ENCODE results near the gene DDX53.

DDX53 gene

GRCh38 chrX:22999696-23000223 is at the start of gene DDX53:
Gene DDX53, plus strand, starts transcription at chrX:22999960. Its CDS starts 98 bp downstream, at chrX:23000058.
- no peaks in the 10 kb centered on the region for H3K9me3 Mint-ChIP-seq
- intact Hi-C loops (cut with micrococcal nuclease) = no loop called here
- no peaks in the 10 kb centered on the region for H3K27me3 Mint-ChIP-seq
- H3K4me3 Mint-ChIP-seq = no peak within 1 kb of the TSS
- no peaks in the 10 kb centered on the region for H3K4me1 Mint-ChIP-seq (ENCODE audit: low read depth)
- no peak within 1 kb of the TSS for H3K27ac Mint-ChIP-seq
- H3K36me3 Mint-ChIP-seq (ENCODE audit: low read depth) = no peaks in the 10 kb centered on the region

GRCh38 chrX:22950269-22951266 is 49.2 kb upstream of the DDX53 start:
- peaks cover 15% of the 10 kb centered on the region for H3K4me1 Mint-ChIP-seq (ENCODE audit: low read depth)
- no peaks in the 10 kb centered on the region for H3K9me3 Mint-ChIP-seq
- intact Hi-C loops (cut with micrococcal nuclease) = no loop called here
- H3K36me3 Mint-ChIP-seq (ENCODE audit: low read depth) = no peaks in the 10 kb centered on the region
- H3K4me3 Mint-ChIP-seq = no peak overlapping the region
- peaks cover 2% of the 10 kb centered on the region for H3K27me3 Mint-ChIP-seq
- no peak overlapping the region for H3K27ac Mint-ChIP-seq

- Mint-ChIP-seq H3K27me3 (peaks cover 2% of the 10 kb centered on the region), H3K27ac (no peak overlapping the region), H3K9me3 (no peaks in the 10 kb centered on the region), H3K4me1 (ENCODE audit: low read depth) (peaks cover 15% of the 10 kb centered on the region), H3K4me3 (no peak overlapping the region), H3K36me3 (ENCODE audit: low read depth) (no peaks in the 10 kb centered on the region)
- intact Hi-C loops (cut with micrococcal nuclease) = no loop called here
These were observed 47.8 kb upstream of the DDX53 start for GRCh38 chrX:22952010-22952409.

GRCh38 chrX:22958250-22958649 is 41.5 kb upstream of the DDX53 start:
- Mint-ChIP-seq H3K27ac (no peak overlapping the region), H3K36me3 (ENCODE audit: low read depth) (no peaks in the 10 kb centered on the region)
- intact Hi-C loops (cut with micrococcal nuclease) = no loop called here

GRCh38 chrX:22959204-22959920 is 40.4 kb upstream of the DDX53 start:
- Mint-ChIP-seq H3K27me3 (no peaks in the 10 kb centered on the region), H3K36me3 (ENCODE audit: low read depth) (no peaks in the 10 kb centered on the region), H3K9me3 (no peaks in the 10 kb centered on the region), H3K27ac (no peak overlapping the region), H3K4me1 (ENCODE audit: low read depth) (no peaks in the 10 kb centered on the region), H3K4me3 (no peak overlapping the region)
- intact Hi-C loops (cut with micrococcal nuclease) = no loop called here

More at GRCh38 chrX:22958250-22958649, 41.5 kb upstream of the DDX53 start:
- H3K4me3 Mint-ChIP-seq = no peak overlapping the region
- no peaks in the 10 kb centered on the region for H3K27me3 Mint-ChIP-seq
- no peaks in the 10 kb centered on the region for H3K4me1 Mint-ChIP-seq (ENCODE audit: low read depth)
- H3K9me3 Mint-ChIP-seq = no peaks in the 10 kb centered on the region

- intact Hi-C loops (cut with micrococcal nuclease) = no loop called here
- H3K36me3 Mint-ChIP-seq (ENCODE audit: low read depth) = no peaks in the 10 kb centered on the region
- H3K9me3 Mint-ChIP-seq = no peaks in the 10 kb centered on the region
- H3K27me3 Mint-ChIP-seq = no peaks in the 10 kb centered on the region
- no peaks in the 10 kb centered on the region for H3K4me1 Mint-ChIP-seq (ENCODE audit: low read depth)
- H3K4me3 Mint-ChIP-seq = no peak overlapping the region
- H3K27ac Mint-ChIP-seq = no peak overlapping the region
These were observed 36.6 kb upstream of the DDX53 start for GRCh38 chrX:22963196-22963595.

- Mint-ChIP-seq H3K27ac (no peak overlapping the region), H3K4me3 (no peak overlapping the region), H3K9me3 (no peaks in the 10 kb centered on the region), H3K36me3 (ENCODE audit: low read depth) (no peaks in the 10 kb centered on the region), H3K4me1 (ENCODE audit: low read depth) (no peaks in the 10 kb centered on the region), H3K27me3 (no peaks in the 10 kb centered on the region)
- intact Hi-C loops (cut with micrococcal nuclease) = no loop called here
These were observed 31.3 kb upstream of the DDX53 start for GRCh38 chrX:22968494-22968893.

GRCh38 chrX:22969411-22969810 is 30.3 kb upstream of the DDX53 start:
- no peak overlapping the region for H3K4me3 Mint-ChIP-seq
- H3K27me3 Mint-ChIP-seq = no peaks in the 10 kb centered on the region
- H3K9me3 Mint-ChIP-seq = no peaks in the 10 kb centered on the region
- H3K4me1 Mint-ChIP-seq (ENCODE audit: low read depth) = no peaks in the 10 kb centered on the region
- no peak overlapping the region for H3K27ac Mint-ChIP-seq
- no peaks in the 10 kb centered on the region for H3K36me3 Mint-ChIP-seq (ENCODE audit: low read depth)
- intact Hi-C loops (cut with micrococcal nuclease) = no loop called here

- Mint-ChIP-seq H3K9me3 (no peaks in the 10 kb centered on the region), H3K4me3 (no peak overlapping the region)
- intact Hi-C loops (cut with micrococcal nuclease) = no loop called here
These were observed 28.9 kb upstream of the DDX53 start for GRCh38 chrX:22970861-22971260.

GRCh38 chrX:22974616-22975015 is 25.1 kb upstream of the DDX53 start:
- no peak overlapping the region for H3K27ac Mint-ChIP-seq
- no peaks in the 10 kb centered on the region for H3K27me3 Mint-ChIP-seq
- no peaks in the 10 kb centered on the region for H3K4me1 Mint-ChIP-seq (ENCODE audit: low read depth)
- no peaks in the 10 kb centered on the region for H3K9me3 Mint-ChIP-seq
- no peak overlapping the region for H3K4me3 Mint-ChIP-seq
- no peaks in the 10 kb centered on the region for H3K36me3 Mint-ChIP-seq (ENCODE audit: low read depth)
- intact Hi-C loops (cut with micrococcal nuclease) = no loop called here

More at GRCh38 chrX:22970861-22971260, 28.9 kb upstream of the DDX53 start:
- Mint-ChIP-seq H3K27me3 (no peaks in the 10 kb centered on the region), H3K36me3 (ENCODE audit: low read depth) (no peaks in the 10 kb centered on the region), H3K4me1 (ENCODE audit: low read depth) (no peaks in the 10 kb centered on the region), H3K27ac (no peak overlapping the region)

- intact Hi-C loops (cut with micrococcal nuclease) = no loop called here
These were observed 24.0 kb upstream of the DDX53 start for GRCh38 chrX:22975786-22976185.

GRCh38 chrX:22985958-22986357 is 13.8 kb upstream of the DDX53 start:
- H3K27ac Mint-ChIP-seq = no peak overlapping the region
- H3K36me3 Mint-ChIP-seq (ENCODE audit: low read depth) = no peaks in the 10 kb centered on the region
- no peaks in the 10 kb centered on the region for H3K4me1 Mint-ChIP-seq (ENCODE audit: low read depth)
- no peak overlapping the region for H3K4me3 Mint-ChIP-seq
- intact Hi-C loops (cut with micrococcal nuclease) = no loop called here
- no peaks in the 10 kb centered on the region for H3K27me3 Mint-ChIP-seq
- no peaks in the 10 kb centered on the region for H3K9me3 Mint-ChIP-seq

More at GRCh38 chrX:22975786-22976185, 24.0 kb upstream of the DDX53 start:
- no peak overlapping the region for H3K4me3 Mint-ChIP-seq
- H3K27ac Mint-ChIP-seq = no peak overlapping the region
- H3K4me1 Mint-ChIP-seq (ENCODE audit: low read depth) = no peaks in the 10 kb centered on the region
- no peaks in the 10 kb centered on the region for H3K27me3 Mint-ChIP-seq
- H3K9me3 Mint-ChIP-seq = no peaks in the 10 kb centered on the region
- H3K36me3 Mint-ChIP-seq (ENCODE audit: low read depth) = no peaks in the 10 kb centered on the region

GRCh38 chrX:22987452-22987851 is 12.3 kb upstream of the DDX53 start:
- Mint-ChIP-seq H3K27ac (no peak overlapping the region), H3K4me1 (ENCODE audit: low read depth) (no peaks in the 10 kb centered on the region), H3K9me3 (no peaks in the 10 kb centered on the region), H3K4me3 (no peak overlapping the region), H3K36me3 (ENCODE audit: low read depth) (no peaks in the 10 kb centered on the region), H3K27me3 (no peaks in the 10 kb centered on the region)
- intact Hi-C loops (cut with micrococcal nuclease) = no loop called here

GRCh38 chrX:23003116-23003515 is 3.4 kb downstream of the DDX53 start:
- Mint-ChIP-seq H3K4me1 (ENCODE audit: low read depth) (no peaks in the 10 kb centered on the region), H3K27ac (no peak overlapping the region), H3K4me3 (no peak overlapping the region), H3K36me3 (ENCODE audit: low read depth) (no peaks in the 10 kb centered on the region), H3K9me3 (no peaks in the 10 kb centered on the region), H3K27me3 (no peaks in the 10 kb centered on the region)
- intact Hi-C loops (cut with micrococcal nuclease) = no loop called here
